ENCODE data around the gene ZAP70.
"Not testable (repeated sequence)": the region's sequence is repeated elsewhere in the genome, so short reads cannot be mapped to it uniquely, and the experiment has no call there.

ZAP70 gene

GRCh38 chr2:97699765-97700444 is 13.5 kb upstream of the ZAP70 start:
- peak; percentile 53 to 75 for DNase-seq

GRCh38 chr2:97701186-97701585 is 12.2 kb upstream of the ZAP70 start:
- no peak for DNase-seq

- no peak for DNase-seq
Observed at GRCh38 chr2:97701851-97702465, 11.4 kb upstream of the ZAP70 start.

- no peak for DNase-seq
Observed at GRCh38 chr2:97702731-97703470, 10.5 kb upstream of the ZAP70 start.

GRCh38 chr2:97703741-97704140 is 9.6 kb upstream of the ZAP70 start:
- no peak for DNase-seq

- no peak for DNase-seq
Observed at GRCh38 chr2:97704989-97705388, 8.4 kb upstream of the ZAP70 start.

- DNase-seq: no peak
Observed at GRCh38 chr2:97706112-97706511, 7.3 kb upstream of the ZAP70 start.

GRCh38 chr2:97706708-97707345 is 6.5 kb upstream of the ZAP70 start:
- DNase-seq: no peak

GRCh38 chr2:97707362-97708047 is 5.9 kb upstream of the ZAP70 start:
- no peak for DNase-seq

GRCh38 chr2:97708048-97708380 is 5.4 kb upstream of the ZAP70 start:
- DNase-seq: no peak

GRCh38 chr2:97708608-97709007 is 4.8 kb upstream of the ZAP70 start:
- no peak for DNase-seq

GRCh38 chr2:97711394-97711711 is 2.0 kb upstream of the ZAP70 start:
- DNase-seq: no peak

GRCh38 chr2:97712175-97712574 is 1.2 kb upstream of the ZAP70 start:
- DNase-seq: not testable (repeated sequence)

GRCh38 chr2:97712693-97713295 is 582 bp upstream of the ZAP70 start:
- DNase-seq: peak in 1 of 2 donors; percentile 35

- no peak for DNase-seq
Observed at GRCh38 chr2:97714084-97714949, 941 bp downstream of the ZAP70 start.

- no peak for DNase-seq
Observed at GRCh38 chr2:97714950-97715652, 1.7 kb downstream of the ZAP70 start.

GRCh38 chr2:97715951-97716694 is 2.7 kb downstream of the ZAP70 start:
- DNase-seq: no peak

- no peak for DNase-seq
Observed at GRCh38 chr2:97716695-97717612, 3.6 kb downstream of the ZAP70 start.

GRCh38 chr2:97717613-97717995 is 4.2 kb downstream of the ZAP70 start:
- DNase-seq: no peak

Data from CD4-positive, alpha-beta T cell treated with Interferon alpha-2 for 1 hour (primary cell).